GM23338 (cell line): ENCODE measurements around the gene PCSK1. TPM values are rescaled to one million over a fixed set of nuclear protein-coding genes. Genes with fewer than 3 reads are reported as not detected.

Source experiments
- ATAC-seq: fragments of 200-7000 bp; cut with Tn5 transposase; 3 replicates; pipeline ENCODE4 v1.9.1; 2020
- DNase-seq: peaks from one replicate; pipeline ENCODE4 v3.0.0-alpha.2; 2015; ENCODE audit warnings: low spot score
- H2AFZ ChIP-seq: fragments of 200-600 bp; sonication (generic); 2 replicates; pipeline ENCODE4 v1.8.0; 2016; ENCODE audit warnings: antibody characterized with exemption, mild to moderate bottlenecking, moderate library complexity
- H3F3A ChIP-seq: fragments of 200-600 bp; sonication (generic); replicated peaks from 2 replicates; pipeline ENCODE4 v1.8.0; 2017; ENCODE audit warnings: antibody characterized with exemption, mixed run types, low read depth
- H3K27ac ChIP-seq: fragments of 200-600 bp; sonication (generic); 2 replicates; pipeline ENCODE4 v1.6.1; 2016; ENCODE audit warnings: low read depth
- H3K27me3 ChIP-seq: fragments of 200-600 bp; sonication (generic); 2 replicates; pipeline ENCODE4 v1.8.0; 2016; ENCODE audit warnings: mild to moderate bottlenecking, mixed run types, moderate library complexity; ENCODE audit not compliant: insufficient read depth
- H3K36me3 ChIP-seq: fragments of 200-600 bp; sonication (generic); 2 replicates; pipeline ENCODE4 v1.8.0; 2016; ENCODE audit warnings: mild to moderate bottlenecking; ENCODE audit not compliant: insufficient read depth
- H3K4me1 ChIP-seq: fragments of 200-600 bp; sonication (generic); 2 replicates; pipeline ENCODE4 v1.8.0; 2016; ENCODE audit warnings: mild to moderate bottlenecking, moderate library complexity; ENCODE audit not compliant: insufficient read depth
- H3K4me2 ChIP-seq: fragments of 200-600 bp; sonication (generic); 2 replicates; pipeline ENCODE4 v1.7.1; 2017; ENCODE audit warnings: mixed run types
- H3K4me3 ChIP-seq: fragments of 200-600 bp; sonication (generic); 2 replicates; pipeline ENCODE4 v1.6.1; 2016; ENCODE audit warnings: mixed run types
- H3K79me2 ChIP-seq: fragments of 200-600 bp; sonication (generic); replicated peaks from 2 replicates; pipeline ENCODE4 v1.8.0; 2017; ENCODE audit warnings: mild to moderate bottlenecking; ENCODE audit not compliant: insufficient read depth
- H3K9me2 ChIP-seq: fragments of 200-600 bp; sonication (generic); 2 replicates; pipeline ENCODE4 v1.8.0; 2017; ENCODE audit not compliant: insufficient read depth
- H4K20me1 ChIP-seq: fragments of 200-600 bp; sonication (generic); replicated peaks from 2 replicates; pipeline ENCODE4 v1.8.0; 2017; ENCODE audit warnings: mild to moderate bottlenecking; ENCODE audit not compliant: insufficient read depth
- H3K27ac Mint-ChIP-seq: 2 replicates; pipeline ENCODE4 v1.8.0; 2020; ENCODE audit warnings: inconsistent platforms, mild to moderate bottlenecking, moderate library complexity, mixed read lengths
- H3K27me3 Mint-ChIP-seq: 3 replicates; pipeline ENCODE4 v1.8.0; 2022; ENCODE audit warnings: low read depth, mild to moderate bottlenecking, moderate library complexity, mixed read lengths, inconsistent platforms; ENCODE audit not compliant: insufficient read depth, poor library complexity
- H3K36me3 Mint-ChIP-seq: 3 replicates; pipeline ENCODE4 v1.8.0; 2021; ENCODE audit warnings: low read depth, mild to moderate bottlenecking, inconsistent platforms, moderate library complexity, mixed read lengths
- H3K4me1 Mint-ChIP-seq: 3 replicates; pipeline ENCODE4 v1.8.0; 2020; ENCODE audit warnings: mild to moderate bottlenecking, inconsistent platforms, mixed read lengths
- H3K4me3 Mint-ChIP-seq: 3 replicates; pipeline ENCODE4 v1.8.0; 2021; ENCODE audit warnings: moderate library complexity, mild to moderate bottlenecking, inconsistent platforms, mixed read lengths
- H3K9me3 Mint-ChIP-seq: 3 replicates; pipeline ENCODE4 v1.8.0; 2020; ENCODE audit warnings: moderate library complexity, mild to moderate bottlenecking, inconsistent platforms, mixed read lengths
- CTCF ChIP-seq, 2 experiments: fragments of 200-600 bp in 1 of 2; sonication (generic) in 1 of 2; conservative IDR thresholded peaks; 2 replicates each; pipeline versions ENCODE4 v1.5.1 to v1.6.1; 2016 to 2017; ENCODE audit warnings: antibody characterized with exemption in 2 of 2, low read depth in 2 of 2, mild to moderate bottlenecking in 2 of 2, moderate library complexity in 1 of 2
- EZH2phosphoT487 ChIP-seq: fragments of 200-600 bp; sonication (generic); IDR thresholded peaks from one replicate; pipeline ENCODE4 v1.8.1; 2018; ENCODE audit warnings: antibody characterized with exemption; ENCODE audit not compliant: unreplicated experiment
- NANOG ChIP-seq: IDR thresholded peaks from 2 replicates; pipeline ENCODE4 v1.6.1; 2016; ENCODE audit warnings: antibody characterized with exemption, borderline replicate concordance
- POLR2AphosphoS5 ChIP-seq: IDR thresholded peaks from 2 replicates; pipeline ENCODE4 v1.6.1; 2016; ENCODE audit warnings: antibody characterized with exemption, low read depth
- STAT1 ChIP-seq: IDR thresholded peaks from one replicate; pipeline ENCODE4 v1.6.1; 2016; ENCODE audit warnings: antibody characterized with exemption; ENCODE audit not compliant: unreplicated experiment
- ZNF114 ChIP-seq: fragments of 250-450 bp; sonication (Bioruptor Pico); IDR thresholded peaks from 2 replicates; pipeline ENCODE4 v1.5.0; 2020; ENCODE audit warnings: mild to moderate bottlenecking, moderate library complexity
- ZNF462 ChIP-seq: fragments of 250-450 bp; sonication (Bioruptor Pico); IDR thresholded peaks from 2 replicates; pipeline ENCODE4 v1.5.0; 2020; ENCODE audit warnings: mild to moderate bottlenecking, moderate library complexity
- polyA plus RNA-seq: library from polyadenylated mRNA; unstranded; fragments of >200 nt; fragmentation: Nextera tagmentation; extraction: Ambion mirVana; gene quantifications from 2 replicates; pipeline ENCODE4 v1.2.1, GENCODE V29; 2016
- total RNA-seq: library from RNA; depleted of rRNA; stranded (reverse); fragments of >200 nt; shearing (Covaris generic); gene quantifications from 2 replicates; pipeline ENCODE4 v1.2.3, GENCODE V29; 2014

Gene PCSK1
- total and polyA plus RNA-seq, 2 experiments from 2014 or later: 2.3 to 2.7 TPM

GRCh38 chr5:96377167-96377566, 55.9 kb downstream of the PCSK1 start (continued):
- TF ChIP-seq ZNF462 (CRISPR knock-in tag) (no peak), EZH2phosphoT487 (no peak), STAT1 (no peak), NANOG (no peak)

- ATAC-seq: no peak
- H3K4me1 ChIP-seq: no peaks in the 10 kb centered on the region
- no peak overlapping the region for H3K4me3 ChIP-seq
- no peaks in the 10 kb centered on the region for H4K20me1 ChIP-seq
- no peak overlapping the region for H3K27ac ChIP-seq
- Mint-ChIP-seq H3K4me1 (no peaks in the 10 kb centered on the region), H3K27ac (no peak overlapping the region), H3K36me3 (no peaks in the 10 kb centered on the region), H3K4me3 (no peak overlapping the region), H3K9me3 (peaks cover 2% of the 10 kb centered on the region; the same call in 1 of the 3 replicates), H3K27me3 (peaks cover 2% of the 10 kb centered on the region)
- H3K79me2 ChIP-seq: no peaks in the 10 kb centered on the region
- H3F3A ChIP-seq: no peaks in the 10 kb centered on the region
- H3K4me2 ChIP-seq: no peak overlapping the region
- H3K27me3 ChIP-seq: no peaks in the 10 kb centered on the region
- DNase-seq: no peak
- H3K36me3 ChIP-seq: no peaks in the 10 kb centered on the region
- peak overlapping the region; percentile 85 for H2AFZ ChIP-seq
- H3K9me2 ChIP-seq: no peaks in the 10 kb centered on the region
- TF ChIP-seq ZNF462 (CRISPR knock-in tag) (no peak), CTCF (conservative IDR thresholded peaks at IDR 0.05; ENCODE audit: low read depth in 2 of 2) (no peak), POLR2AphosphoS5 (no peak), STAT1 (no peak), ZNF114 (CRISPR knock-in tag) (no peak)
Observed at GRCh38 chr5:96374653-96375052, 58.4 kb downstream of the PCSK1 start.
